Left forelimb (tissue), 1 donor: ENCODE data around the gene B9D2.

Experiments used
- DNase-seq: peaks from one replicate; pipeline ENCODE4 v3.0.0-alpha.2; 2018; ENCODE audit warnings: low spot score

B9D2 gene

DNA sequence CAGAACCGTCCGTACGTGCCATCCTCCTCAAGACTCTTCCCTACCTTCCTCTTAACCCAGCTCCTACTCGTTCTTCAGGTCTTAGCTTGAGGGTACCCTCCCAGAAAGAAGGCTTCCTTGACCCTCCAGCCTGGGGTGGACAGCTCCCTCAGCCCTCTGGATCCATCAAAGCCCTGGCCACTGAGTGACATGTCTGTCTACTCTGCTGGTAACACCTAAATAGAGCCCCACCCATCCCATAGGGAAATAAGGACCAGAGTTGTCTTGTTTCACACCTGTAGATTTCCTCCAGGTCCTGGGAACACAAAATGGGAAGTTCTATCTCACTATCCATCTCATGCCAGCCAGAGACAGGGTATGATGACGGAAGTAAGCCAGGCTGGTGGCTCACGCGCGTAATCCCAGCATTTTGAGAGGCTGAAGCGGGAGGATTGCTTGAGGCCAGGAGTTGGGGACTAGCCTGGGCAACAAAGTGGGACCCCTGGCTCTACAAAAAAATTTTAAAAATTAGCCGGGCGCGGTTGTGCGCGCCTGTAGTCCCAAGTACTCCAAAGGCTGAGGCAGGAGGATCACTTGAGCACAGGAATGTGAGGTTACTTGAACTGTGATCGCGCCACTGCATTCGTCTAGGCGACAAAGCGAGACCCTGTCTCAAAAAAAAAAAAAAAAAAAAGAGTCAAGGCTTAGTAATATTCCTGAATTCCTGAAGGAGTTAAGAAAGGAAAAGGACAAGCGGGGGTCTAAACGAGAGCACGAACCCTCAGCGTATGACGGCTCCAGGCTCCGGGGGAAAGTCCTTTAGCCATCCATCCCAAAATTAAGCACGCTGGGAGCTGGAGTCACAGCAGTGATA, 54.5 kb downstream of the B9D2 start:
- no peak for DNase-seq

DNA sequence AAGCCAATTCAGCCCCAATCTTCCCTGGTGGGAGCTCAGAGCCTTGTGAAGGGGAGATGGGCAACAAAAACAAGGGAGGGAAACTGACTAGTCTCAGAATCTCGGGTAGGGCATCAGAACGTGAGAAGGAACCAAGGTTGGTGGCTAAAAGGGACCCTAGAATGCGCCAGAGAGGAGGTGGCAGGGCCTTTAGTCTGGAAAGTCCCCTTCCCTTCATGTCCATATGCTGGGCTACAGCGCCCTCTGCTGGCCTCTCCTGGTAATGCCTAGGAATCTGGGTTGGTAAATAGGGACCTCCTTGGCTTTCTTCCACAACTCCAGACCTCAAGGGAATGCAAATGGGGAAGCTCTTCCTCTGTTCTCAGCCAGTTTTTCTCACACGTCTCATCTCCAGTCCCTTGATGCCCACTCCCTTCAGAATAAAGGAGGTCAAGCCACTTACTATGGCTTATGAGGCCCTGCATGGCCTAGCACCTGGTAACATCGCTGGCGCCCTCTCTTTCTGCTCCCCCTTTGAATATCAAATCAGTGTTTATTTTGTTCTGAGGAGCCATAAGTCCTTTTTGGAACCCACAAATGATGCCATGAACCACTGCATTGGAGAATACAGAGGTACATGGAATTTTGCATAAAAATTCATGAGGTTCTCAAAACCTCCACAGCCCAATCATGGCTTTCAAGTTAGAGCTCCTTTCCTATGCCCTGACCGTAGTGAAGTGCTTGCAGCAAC, 55.3 kb downstream of the B9D2 start:
- peak; percentile 91 for DNase-seq

- DNase-seq, result no peak
These were observed 55.9 kb downstream of the B9D2 start for GRCh38 chr19:41307954-41308449.

GRCh38 chr19:41307090-41307875, 56.7 kb downstream of the B9D2 start:
- DNase-seq, result no peak

GRCh38 chr19:41305927-41306793, 57.8 kb downstream of the B9D2 start:
- no peak for DNase-seq

DNA sequence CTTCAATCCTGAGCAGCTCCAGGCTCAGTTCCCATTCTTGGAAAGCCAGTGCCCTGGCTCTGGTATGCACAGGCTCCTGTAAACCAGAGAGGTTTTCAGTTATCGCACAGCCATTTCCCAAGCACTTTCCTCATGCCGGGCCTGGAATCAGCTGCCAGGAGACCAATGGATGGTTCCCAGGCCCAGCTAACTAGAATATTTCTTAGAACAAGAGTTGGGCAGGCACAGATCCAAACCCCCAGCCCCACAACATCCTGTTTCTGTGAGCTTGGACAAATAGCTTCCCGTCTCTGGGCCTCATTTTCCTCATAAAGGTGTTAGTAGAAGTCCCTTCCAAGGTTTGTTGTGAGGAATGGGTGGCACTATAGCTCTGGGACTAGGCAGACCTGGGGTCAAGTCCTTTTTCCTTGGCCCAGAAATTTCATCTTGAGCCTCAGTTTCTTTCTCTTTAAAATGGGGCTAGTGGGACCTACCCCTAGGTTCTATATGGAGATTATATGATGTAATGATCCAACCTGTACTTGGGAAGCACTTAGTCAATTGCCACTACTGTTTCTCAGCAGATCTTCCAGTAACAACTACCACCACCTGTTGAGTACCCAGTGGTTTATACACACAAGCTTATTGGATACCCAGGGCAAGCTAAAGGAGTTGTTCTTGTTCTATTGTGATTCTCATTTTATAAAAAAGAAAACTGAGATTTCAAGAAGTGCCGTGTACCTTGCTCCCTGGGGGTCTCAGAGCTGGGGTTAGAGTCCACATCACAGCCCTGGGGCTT, 59.1 kb downstream of the B9D2 start:
- DNase-seq, result no peak
